Ramos (cell line): Measurements from ENCODE around the gene KRTAP25-1.

ENCODE experiments used
- in situ Hi-C: fragments of 300-500 bp; cut with MboI; formaldehyde crosslinking; loops from one replicate; pipeline ENCODE4 v1.14.3; 2022; ENCODE audit warnings: low sequenced_read_pairs; ENCODE audit not compliant: unreplicated experiment

The KRTAP25-1 gene, protein sequence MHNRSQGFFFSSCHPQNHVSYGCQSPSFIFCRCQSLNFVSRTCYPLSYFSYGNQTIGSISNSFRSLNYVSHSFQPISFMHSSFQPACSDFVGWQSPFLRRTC

DNA sequence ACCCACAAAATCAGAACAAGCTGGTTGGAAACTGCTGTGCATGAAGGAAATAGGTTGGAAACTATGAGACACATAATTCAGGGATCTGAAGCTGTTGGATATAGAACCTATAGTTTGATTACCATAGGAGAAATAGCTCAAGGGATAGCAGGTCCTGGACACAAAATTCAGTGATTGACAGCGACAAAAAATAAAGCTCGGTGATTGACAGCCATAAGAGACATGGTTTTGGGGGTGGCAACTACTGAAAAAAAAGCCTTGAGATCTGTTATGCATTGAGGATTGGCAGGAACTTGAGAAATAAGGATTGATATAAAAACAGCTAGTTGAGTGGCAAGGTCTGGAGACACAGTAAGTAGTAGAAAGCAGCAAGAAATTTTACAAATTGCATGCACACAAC, at the start of gene KRTAP25-1:
KRTAP25-1 (minus strand) TSS at position 300 of the 400 bp plus-strand sequence; CDS start at position 276, 24 bp downstream.
- in situ Hi-C loops: no loop called here

DNA sequence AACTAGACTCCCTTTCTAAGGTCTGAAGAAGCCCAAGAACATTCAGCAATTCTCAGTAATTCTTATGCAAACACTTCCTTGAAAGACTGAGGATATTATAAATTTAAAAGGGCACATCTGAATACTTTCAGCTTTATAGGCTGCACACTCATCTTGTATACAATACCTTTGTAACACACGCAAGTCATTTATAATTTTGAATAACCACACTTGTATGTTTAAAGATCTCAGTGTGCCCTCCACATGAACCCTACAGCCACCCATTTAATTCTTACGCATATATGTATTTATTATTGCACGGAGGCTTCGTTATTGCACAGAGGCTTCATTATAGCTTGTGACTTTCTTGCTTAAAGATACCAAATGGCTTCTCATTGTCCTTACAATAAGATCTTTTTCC, 49.4 kb upstream of the KRTAP25-1 start:
- in situ Hi-C loops: loop anchor here (25.0 kb wide), 1 partner anchor 749 kb away; no protein-coding TSS in a partner anchor

DNA sequence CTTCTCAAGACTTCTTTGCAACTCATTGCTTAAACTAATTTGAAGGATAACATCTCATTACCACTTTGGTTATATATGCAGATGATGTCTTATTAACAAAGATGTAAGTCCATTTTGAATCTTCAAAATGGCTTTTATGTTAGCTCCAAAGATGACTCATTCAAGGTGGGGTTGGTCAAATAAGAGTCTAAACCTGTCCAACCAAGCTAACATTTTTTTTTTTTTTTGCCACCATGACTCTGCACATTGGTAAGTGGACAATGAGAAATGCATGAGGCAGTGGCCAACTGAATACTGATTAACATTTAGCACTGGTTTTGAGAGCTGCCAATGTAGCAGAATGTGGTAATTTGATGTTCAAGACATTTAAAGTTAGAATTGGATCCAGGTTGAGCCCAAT, 48.5 kb upstream of the KRTAP25-1 start:
- in situ Hi-C loops: loop anchor here (25.0 kb wide), 1 partner anchor 750 kb away; no protein-coding TSS in a partner anchor

DNA sequence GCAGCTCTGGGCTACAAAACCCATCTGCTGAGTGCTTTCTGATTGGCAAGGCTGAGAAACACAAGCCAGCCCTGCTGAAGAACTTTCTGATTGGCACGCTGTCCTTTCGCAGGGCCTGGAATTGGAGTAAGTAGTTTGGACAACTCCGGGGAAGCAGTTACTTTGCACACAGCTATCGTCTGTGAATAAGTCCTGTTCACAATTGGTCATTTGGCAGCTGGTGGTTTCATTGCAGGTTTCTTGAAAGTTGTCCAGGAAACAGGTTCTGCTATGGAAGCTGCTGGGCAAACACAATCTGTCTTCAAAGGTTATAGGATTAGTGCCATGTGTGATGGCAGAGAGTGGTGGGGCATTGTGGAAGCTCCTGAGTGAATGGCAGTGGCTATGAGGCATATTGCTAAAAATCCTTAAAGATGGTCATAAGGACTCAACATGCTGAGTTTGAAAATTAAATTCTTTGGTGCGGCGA, 48.0 kb upstream of the KRTAP25-1 start, which contains the start of gene KRTAP27-1:
KRTAP27-1 (minus strand) TSS at position 419 of the 469 bp plus-strand sequence; CDS start at position 393, 26 bp downstream.
- in situ Hi-C loops: loop anchor here (25.0 kb wide), 1 partner anchor 750 kb away; no protein-coding TSS in a partner anchor

DNA sequence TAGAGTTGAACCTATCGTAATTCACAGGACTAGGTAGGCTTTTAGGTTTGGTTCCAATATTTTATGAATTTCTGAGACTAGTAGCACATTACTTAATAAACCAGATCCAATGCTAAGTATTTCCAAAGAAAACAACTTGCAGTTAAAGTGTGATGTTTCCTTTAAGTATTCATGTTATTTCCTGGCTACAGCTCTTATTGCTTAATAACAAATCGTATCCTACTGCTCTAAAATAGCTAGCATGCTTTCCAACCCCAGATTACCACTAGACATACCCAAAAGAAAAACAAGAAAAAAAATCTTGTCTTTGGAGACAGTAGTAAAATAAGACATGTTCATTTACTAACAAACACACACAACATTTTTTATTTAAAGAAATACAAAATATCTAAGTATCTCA, 47.3 kb upstream of the KRTAP25-1 start:
- in situ Hi-C loops: loop anchor here (25.0 kb wide), 1 partner anchor 751 kb away; no protein-coding TSS in a partner anchor

DNA sequence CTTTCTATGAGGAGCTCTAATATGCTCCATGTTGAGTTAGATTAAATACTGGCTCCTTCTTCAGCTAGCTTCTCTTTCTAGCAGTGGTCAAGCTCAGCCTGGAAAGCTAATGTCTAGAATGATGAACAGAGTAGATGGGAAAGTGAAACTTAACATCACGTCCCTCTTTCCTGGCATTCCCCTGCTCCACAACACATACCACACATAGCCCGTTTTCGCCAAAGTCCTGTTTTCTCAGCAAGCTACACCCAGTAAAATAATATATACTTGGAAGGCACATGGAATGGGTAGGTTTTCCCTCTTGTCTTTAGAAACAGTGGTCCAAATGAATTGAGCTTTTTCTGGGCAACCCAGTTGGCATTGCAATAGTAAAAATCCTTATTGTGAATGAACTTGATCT, 44.4 kb upstream of the KRTAP25-1 start:
- in situ Hi-C loops: loop anchor here (25.0 kb wide), 1 partner anchor 754 kb away; no protein-coding TSS in a partner anchor

DNA sequence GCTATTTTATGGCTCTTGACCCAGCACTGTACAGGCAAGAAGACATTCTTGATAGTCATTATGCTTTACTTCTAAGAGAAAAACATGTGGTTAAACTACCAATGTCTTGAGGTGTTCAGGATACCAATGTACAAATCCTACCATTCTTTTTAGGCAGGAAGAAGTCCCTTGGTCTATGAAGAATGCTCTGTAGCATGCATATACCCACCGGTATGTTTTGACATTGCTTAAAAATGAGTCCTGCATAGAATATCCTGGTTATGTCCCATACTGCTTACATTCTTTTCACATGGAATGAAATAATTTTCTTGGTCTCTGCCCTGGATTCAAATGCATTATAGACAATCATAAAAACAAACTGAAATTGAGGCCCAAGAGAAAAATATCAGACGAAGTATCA, 43.4 kb upstream of the KRTAP25-1 start:
- in situ Hi-C loops: loop anchor here (25.0 kb wide), 1 partner anchor 755 kb away; no protein-coding TSS in a partner anchor

DNA sequence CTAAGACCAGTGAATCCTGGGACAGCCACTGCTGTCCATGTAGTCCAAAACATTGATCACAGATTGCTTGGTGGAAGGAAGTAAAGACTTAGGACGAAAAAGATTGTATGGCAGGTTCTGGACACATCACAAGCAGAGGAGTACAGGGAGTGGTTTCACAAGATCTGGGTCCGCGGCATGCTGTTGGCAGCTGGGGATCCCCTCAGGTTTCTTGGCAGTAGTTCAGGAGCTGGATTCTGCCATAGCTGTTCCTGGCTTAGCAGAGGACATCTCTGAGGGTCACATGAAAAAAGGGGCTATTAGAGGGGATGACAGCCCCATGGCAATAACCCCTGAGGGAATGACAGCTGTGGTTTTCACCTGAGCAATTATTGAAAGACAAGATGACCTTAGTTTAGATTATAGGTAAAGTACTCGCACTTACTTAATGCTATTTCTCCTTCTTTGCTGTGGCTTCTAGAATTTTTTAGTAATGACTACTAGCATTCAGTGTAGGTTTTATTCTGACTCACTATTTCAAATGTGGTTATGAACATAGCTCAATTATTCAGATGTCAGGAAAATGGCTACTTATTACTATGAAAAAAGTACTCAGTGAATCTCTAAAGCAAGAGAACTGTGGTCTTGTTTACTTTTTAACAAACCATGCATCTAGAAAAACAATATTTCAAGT, 40.0 kb upstream of the KRTAP25-1 start:
- in situ Hi-C loops: loop anchor here (25.0 kb wide), 1 partner anchor 758 kb away; no protein-coding TSS in a partner anchor

DNA sequence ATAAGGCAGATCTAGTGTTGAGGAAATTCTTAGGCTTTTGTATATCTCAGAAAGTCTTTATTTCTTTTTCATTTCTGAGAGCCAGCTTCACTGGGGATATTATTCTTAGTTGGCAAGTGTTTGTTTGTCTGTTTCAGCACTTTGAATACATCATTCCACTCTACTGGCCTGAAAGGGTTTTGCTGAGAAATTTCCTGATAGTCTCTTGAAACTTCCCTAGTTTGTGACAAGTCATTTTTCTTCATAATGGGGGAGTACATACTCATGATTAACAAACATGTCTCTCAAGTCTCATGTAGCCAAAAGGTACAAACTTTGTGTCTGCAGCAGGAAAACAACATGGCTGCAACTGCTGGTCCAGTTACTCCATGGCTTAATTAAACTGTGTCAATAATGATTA, 37.1 kb upstream of the KRTAP25-1 start:
- in situ Hi-C loops: loop anchor here (25.0 kb wide), 1 partner anchor 761 kb away; no protein-coding TSS in a partner anchor

DNA sequence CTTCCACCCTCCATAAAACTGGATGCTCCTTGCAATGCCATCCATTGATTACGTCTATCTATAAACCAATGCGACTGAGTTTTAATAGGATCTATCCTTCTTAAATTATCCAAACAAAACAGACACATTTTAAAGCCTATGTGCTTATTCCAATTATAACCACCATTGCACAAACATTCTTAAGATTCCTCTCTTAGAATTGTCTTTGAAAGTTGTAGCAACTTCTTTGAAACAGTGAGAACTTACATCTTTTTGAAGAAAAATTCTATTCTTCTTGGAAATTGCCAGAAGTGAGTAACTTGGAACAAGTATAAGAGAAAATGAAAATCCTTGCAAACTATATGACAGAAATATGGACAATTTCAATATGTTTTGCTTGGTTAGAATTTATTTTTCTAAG, 30.9 kb upstream of the KRTAP25-1 start, which contains the start of gene KRTAP26-1:
KRTAP26-1 (minus strand) TSS at position 101 of the 400 bp plus-strand sequence. CDS start 280 bp downstream, outside the sequence.
- in situ Hi-C loops: no loop called here

DNA sequence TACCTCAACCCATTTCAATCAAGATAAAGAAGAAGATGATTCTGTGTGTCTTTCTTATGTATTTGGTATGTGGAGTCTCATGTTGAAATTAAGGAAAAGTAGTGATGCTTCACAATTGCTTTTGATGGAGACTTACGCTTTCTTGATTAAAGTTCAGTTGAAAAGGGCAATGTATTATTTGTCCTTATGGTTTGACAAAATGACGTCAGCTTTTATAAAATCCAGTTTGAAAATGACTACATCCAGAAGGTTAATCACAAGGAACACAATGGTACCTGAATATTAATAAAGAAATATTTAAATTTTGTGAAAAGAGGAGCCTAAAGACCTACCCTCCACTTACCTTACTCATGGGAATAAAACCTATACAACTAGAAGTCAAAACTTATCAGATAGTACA, 26.4 kb upstream of the KRTAP25-1 start:
- in situ Hi-C loops: no loop called here

DNA sequence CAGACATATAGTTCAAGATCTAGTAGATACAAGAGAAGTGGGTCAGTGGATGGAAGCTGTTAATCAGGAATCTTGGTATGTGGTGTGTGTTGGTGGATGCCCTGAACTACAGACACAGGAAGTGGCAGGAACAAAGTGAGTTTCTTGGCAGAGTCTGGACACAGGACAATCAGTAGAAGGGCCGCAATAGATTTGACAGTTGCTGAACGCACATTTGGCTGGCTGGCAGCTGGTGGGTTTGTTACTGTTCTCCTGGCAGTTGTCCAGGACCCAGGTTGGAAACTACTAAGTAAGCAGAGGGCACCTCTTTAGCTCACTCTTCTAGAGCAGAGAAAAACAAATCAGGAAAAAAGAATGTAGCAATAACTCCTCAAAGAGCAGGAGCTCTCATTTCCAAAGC, 17.6 kb upstream of the KRTAP25-1 start:
- in situ Hi-C loops: no loop called here

DNA sequence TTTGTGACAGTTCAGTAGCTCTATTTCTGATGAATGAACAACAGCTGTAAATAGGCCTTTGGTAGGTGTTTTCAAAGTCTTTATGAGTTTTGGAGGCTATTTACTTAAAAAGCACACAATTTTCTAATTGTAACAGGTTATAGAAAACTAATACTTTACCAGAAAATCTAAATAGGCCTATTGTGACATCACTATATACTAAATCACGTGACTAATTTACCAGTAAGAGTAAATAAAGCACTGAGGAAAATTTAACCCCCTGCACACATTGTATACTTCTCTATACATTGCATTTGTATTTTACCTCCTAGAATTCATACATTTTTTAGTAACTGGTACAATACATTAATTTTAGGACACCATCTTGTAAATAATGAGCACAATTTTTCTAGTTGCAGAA, 15.8 kb upstream of the KRTAP25-1 start:
- in situ Hi-C loops: no loop called here

DNA sequence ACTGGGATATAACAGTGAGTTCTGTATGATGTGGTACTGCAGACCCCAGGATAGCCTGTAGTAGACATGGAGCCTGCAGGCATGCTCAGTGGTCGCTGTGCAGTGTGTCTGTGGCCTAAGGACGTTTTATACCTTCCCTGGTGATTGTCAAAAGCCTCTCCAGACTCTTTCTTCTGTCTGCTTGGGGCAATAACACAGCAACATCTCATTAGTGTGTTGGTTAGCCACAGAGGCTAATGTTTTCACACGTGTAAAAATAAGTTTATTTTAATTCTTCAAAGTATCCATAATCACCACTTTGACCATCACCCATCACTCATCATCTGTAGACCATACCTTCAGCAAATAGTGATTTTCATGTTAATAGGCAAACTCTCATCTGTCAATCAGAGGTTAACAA, 6.5 kb downstream of the KRTAP25-1 start, which contains the start of gene KRTAP24-1:
KRTAP24-1 (minus strand) TSS at position 101 of the 400 bp plus-strand sequence; CDS start at position 83, 18 bp downstream.
- in situ Hi-C loops: no loop called here

DNA sequence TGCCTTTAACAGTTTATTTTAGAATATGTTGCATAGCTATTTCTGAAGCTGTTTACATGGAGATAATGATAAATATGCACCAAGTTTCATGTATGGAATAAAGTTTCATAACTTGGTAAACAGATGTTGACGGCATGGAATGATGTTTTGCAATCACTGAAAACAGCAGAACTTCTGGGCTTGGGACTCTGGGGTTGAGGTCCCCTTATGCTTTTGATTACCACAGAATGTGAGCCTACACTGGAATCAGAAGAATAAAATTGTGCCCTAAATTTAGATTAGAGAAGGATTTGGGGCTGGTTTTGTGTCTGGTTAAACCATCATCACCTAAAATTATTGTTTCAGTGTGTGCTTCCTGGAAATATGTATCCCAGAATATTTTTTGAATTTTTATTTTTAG, 17.7 kb downstream of the KRTAP25-1 start:
- in situ Hi-C loops: no loop called here

DNA sequence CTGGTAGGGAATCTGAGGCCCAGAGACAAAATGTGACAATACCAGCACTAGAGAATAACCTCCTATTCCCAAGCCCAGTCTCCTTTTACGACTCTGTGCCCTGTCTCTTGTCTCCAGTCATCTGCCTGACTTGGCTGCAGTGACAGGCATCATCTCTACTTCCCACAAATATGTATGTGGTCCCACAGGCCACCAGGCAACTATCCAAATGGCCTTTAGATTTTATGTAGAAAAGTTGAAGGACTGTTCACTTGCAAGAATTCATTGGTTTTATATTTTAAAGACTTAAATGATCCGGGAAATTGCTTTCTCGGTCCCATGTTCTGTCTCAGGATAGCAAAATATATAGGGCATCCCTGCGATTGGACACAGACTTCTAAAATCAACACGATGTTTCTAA, 18.2 kb downstream of the KRTAP25-1 start:
- in situ Hi-C loops: no loop called here

DNA sequence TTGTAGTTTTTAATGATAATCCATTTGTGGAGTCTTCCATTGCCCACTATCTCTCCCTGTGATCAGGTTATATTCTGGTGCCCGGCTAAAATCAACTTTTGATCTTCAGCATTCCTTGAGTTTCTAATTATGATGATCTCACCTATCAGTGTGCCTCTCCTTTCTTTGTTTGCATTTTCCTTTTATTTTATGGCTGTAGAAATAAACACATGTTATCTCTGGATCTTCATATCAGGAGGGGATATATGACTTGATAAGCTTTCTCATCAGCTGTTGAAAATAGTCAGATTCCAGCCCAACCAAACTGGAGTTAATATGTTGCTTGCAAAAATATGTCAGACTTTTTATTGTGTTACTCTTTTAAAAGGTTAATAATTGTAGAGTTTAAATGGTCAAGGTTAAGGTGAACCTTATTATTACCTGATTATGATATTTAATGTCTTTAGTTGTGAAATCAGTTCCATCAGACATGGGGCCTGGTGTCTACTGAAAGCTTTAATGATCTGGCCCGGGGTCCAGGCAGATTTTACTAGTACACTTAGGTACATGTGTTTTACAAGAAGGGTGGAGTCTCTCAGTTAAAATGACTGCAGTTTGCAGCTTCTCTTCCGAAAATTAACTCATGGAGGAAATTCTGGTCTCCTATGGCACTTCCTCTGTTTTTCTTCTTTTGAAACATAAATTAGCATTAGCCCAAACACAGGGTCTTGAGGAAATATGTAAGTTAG, 19.3 kb downstream of the KRTAP25-1 start:
- in situ Hi-C loops: no loop called here

DNA sequence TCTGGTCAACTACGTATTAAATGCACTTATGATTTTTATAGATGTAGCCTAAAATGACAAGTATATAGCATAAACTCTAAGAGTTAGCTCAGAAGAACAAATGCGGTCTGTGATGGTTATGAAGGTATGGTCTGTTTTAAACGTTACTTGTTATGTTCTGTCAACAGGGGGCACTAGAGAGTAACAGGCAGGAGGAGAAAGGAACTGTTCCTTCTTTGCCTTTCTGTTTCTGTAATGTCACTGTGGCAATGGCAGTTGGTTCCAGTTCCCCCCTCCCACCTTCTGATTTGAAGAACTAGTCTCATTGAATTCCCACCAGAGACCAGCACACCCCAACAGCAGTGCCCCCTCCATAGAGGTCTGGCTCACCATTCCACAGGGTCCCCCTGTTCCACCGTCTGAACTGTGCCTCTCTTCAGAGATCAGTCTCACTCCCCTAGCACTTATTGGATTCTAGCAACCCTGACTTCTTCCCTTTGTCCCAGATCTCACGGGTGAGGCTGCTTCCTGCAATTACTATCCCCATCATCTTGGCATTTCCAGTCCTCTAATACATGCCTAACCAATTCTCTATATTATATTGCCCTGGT, 20.6 kb downstream of the KRTAP25-1 start:
- in situ Hi-C loops: no loop called here

DNA sequence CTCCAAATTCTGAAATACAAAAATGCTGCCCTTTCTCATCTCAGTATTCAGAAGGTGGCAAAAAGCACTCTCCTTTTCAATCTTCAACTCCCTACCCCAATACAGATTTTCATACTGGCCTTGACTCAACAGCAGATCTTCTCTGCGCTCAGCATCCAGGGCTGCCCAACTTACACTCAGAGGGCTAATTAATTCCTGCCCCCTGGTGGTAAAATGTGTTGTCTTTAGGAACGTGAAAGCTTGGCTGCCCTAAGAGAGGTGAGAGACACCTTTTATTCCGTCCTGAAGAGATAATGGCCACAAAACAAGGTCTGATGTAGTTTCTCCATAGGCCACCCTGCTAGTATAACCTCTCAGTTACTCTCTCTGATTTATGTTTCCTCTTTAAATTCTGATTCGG, 31.5 kb downstream of the KRTAP25-1 start:
- in situ Hi-C loops: no loop called here

DNA sequence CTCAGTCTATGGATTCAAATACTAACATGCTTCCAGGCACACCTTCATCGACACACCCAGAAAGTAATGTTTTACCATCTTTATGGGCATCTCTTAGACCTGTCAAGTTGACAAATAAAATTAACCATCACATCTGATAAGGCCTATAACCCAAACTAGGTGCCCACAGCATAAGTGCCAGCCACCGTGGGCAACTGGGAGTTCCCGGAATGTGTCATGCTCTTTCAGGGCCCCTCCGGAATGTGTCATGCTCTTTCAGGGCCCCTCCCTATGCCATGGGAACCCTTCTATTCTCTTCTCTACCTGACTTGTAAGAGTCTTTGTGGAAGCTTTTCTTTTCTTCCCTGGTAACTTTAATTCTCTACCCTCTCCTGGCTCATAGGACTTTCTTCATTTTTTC, 33.2 kb downstream of the KRTAP25-1 start:
- in situ Hi-C loops: no loop called here
